Measurements from ENCODE around the gene ADAMTS18. TPM values are rescaled to one million over a fixed set of nuclear protein-coding genes. Genes with fewer than 3 reads are reported as not detected.

ADAMTS18 gene
- total RNA-seq, 1 donor from 2014 or later = not detected

- H3K27me3 ChIP-seq (ENCODE audit: low read depth) = no peaks in the 10 kb centered on the region
- no peaks in the 10 kb centered on the region for H3K4me1 ChIP-seq
- TF ChIP-seq, protein P1, sequence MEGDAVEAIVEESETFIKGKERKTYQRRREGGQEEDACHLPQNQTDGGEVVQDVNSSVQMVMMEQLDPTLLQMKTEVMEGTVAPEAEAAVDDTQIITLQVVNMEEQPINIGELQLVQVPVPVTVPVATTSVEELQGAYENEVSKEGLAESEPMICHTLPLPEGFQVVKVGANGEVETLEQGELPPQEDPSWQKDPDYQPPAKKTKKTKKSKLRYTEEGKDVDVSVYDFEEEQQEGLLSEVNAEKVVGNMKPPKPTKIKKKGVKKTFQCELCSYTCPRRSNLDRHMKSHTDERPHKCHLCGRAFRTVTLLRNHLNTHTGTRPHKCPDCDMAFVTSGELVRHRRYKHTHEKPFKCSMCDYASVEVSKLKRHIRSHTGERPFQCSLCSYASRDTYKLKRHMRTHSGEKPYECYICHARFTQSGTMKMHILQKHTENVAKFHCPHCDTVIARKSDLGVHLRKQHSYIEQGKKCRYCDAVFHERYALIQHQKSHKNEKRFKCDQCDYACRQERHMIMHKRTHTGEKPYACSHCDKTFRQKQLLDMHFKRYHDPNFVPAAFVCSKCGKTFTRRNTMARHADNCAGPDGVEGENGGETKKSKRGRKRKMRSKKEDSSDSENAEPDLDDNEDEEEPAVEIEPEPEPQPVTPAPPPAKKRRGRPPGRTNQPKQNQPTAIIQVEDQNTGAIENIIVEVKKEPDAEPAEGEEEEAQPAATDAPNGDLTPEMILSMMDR (IDR thresholded peaks at IDR 0.05; ENCODE audit: borderline replicate concordance) = no peak
- H3K9me3 ChIP-seq (replicated peaks) = peaks cover 23% of the 10 kb centered on the region
- H3K27ac ChIP-seq (replicated peaks) = no peak overlapping the region
- no peak for DNase-seq
- intact Hi-C loops (cut with micrococcal nuclease) = no loop called here
- H3K4me3 ChIP-seq = no peak overlapping the region
- H3K36me3 ChIP-seq = no peaks in the 10 kb centered on the region
These were observed 25.5 kb downstream of the ADAMTS18 start for GRCh38 chr16:77409311-77409710.

- Histone ChIP-seq H3K27ac (replicated peaks) (no peak overlapping the region), H3K9me3 (replicated peaks) (peaks cover 23% of the 10 kb centered on the region), H3K4me1 (no peaks in the 10 kb centered on the region), H3K36me3 (no peaks in the 10 kb centered on the region), H3K4me3 (no peak overlapping the region), H3K27me3 (ENCODE audit: low read depth) (no peaks in the 10 kb centered on the region)
- TF ChIP-seq, protein P1 (IDR thresholded peaks at IDR 0.05; ENCODE audit: borderline replicate concordance) = no peak
- intact Hi-C loops (cut with micrococcal nuclease) = no loop called here
- DNase-seq = no peak
These were observed 26.2 kb downstream of the ADAMTS18 start for GRCh38 chr16:77408607-77409006.

- TF ChIP-seq, protein P1 (IDR thresholded peaks at IDR 0.05; ENCODE audit: borderline replicate concordance) = no peak
- intact Hi-C loops (cut with micrococcal nuclease) = no loop called here
These were observed 28.2 kb downstream of the ADAMTS18 start for GRCh38 chr16:77406680-77407079.

DNA sequence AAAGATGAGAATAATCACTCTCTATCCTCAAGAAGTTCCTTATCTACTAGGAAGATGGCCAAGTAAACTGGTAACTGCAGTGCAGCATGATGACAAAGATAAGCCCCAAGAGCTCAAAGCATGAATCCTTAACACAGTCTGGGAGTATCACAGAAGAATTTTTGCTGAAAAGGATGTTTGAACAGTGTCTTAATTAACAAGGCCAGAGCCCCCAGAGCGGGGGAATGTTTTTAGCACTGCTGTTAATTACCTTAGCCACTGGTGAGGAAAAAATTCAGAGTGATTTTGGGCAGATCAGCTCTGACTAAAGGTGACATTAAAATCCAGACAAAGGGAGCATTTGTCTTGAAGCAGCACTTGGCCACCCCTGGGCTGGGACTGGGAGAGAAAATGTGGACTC is 30.1 kb downstream of the ADAMTS18 start:
- TF ChIP-seq, protein P1 (IDR thresholded peaks at IDR 0.05; ENCODE audit: borderline replicate concordance) = no peak
- intact Hi-C loops (cut with micrococcal nuclease) = loop anchor here (5.0 kb wide), 1 partner anchor 48 kb away; no protein-coding TSS in a partner anchor

More at GRCh38 chr16:77406680-77407079, 28.2 kb downstream of the ADAMTS18 start:
- H3K9me3 ChIP-seq (replicated peaks) = peaks cover 23% of the 10 kb centered on the region
- DNase-seq = no peak
- no peak overlapping the region for H3K4me3 ChIP-seq
- no peak overlapping the region for H3K27ac ChIP-seq (replicated peaks)
- H3K27me3 ChIP-seq (ENCODE audit: low read depth) = no peaks in the 10 kb centered on the region
- no peaks in the 10 kb centered on the region for H3K4me1 ChIP-seq
- H3K36me3 ChIP-seq = no peaks in the 10 kb centered on the region

DNA sequence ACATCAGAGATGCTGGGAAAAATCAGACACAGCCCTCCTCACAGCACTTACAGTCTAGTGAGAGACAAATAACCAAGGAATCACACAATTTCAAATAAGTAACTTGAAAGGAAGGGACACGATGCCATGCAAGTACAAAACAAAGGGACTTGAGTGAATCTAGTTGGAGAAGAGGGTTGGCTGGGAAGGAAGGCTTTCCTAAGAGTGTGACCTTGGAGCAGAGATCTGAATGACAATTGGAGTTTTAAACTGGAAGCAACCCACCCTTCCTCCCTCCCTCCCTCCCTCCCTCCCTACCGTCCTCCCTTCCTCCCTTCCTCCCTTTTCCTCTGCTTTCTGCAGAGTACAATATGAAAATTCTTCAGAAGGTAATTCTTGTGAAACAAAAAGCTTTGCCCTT is 31.1 kb downstream of the ADAMTS18 start:
- no peaks in the 10 kb centered on the region for H3K36me3 ChIP-seq
- H3K4me1 ChIP-seq = no peaks in the 10 kb centered on the region
- H3K27ac ChIP-seq (replicated peaks) = no peak overlapping the region
- peaks cover 3% of the 10 kb centered on the region for H3K27me3 ChIP-seq (ENCODE audit: low read depth)
- TF ChIP-seq, protein P1 (IDR thresholded peaks at IDR 0.05; ENCODE audit: borderline replicate concordance) = no peak
- no peak for DNase-seq
- H3K9me3 ChIP-seq (replicated peaks) = peaks cover 23% of the 10 kb centered on the region
- intact Hi-C loops (cut with micrococcal nuclease) = loop anchor here (5.0 kb wide), 1 partner anchor 49 kb away; no protein-coding TSS in a partner anchor
- no peak overlapping the region for H3K4me3 ChIP-seq

More for the DNA sequence above, 30.1 kb downstream of the ADAMTS18 start:
- DNase-seq = no peak
- Histone ChIP-seq H3K36me3 (no peaks in the 10 kb centered on the region), H3K27me3 (ENCODE audit: low read depth) (no peaks in the 10 kb centered on the region), H3K27ac (replicated peaks) (no peak overlapping the region), H3K4me3 (no peak overlapping the region), H3K4me1 (no peaks in the 10 kb centered on the region), H3K9me3 (replicated peaks) (peaks cover 23% of the 10 kb centered on the region)

All from left ventricle myocardium inferior (tissue), 1 donor.